ENCODE data around the gene GJB5. TPM values are rescaled to one million over a fixed set of nuclear protein-coding genes. Genes with fewer than 3 reads are reported as not detected.

GJB5 gene
- total and polyA plus RNA-seq, 9 of the 15 experiments (the other 6 are each of a cell fraction or from before 2014, with no cell fraction given) = 0.04 TPM; not detected in 8

- no peak overlapping the region for H3K4me3 ChIP-seq
- no peaks in the 10 kb centered on the region for H3K79me2 ChIP-seq (ENCODE audit: control insufficient read depth, insufficient read depth, low read length)
- H3K9me3 ChIP-seq (replicated peaks; ENCODE audit: control insufficient read depth, insufficient read depth, low read depth, low read length) = no peaks in the 10 kb centered on the region
- FAIRE-seq = no peak
- no TSS peak for BruUV-seq (replicated peaks)
- H3K9ac ChIP-seq (ENCODE audit: insufficient read depth in 1 of 2, low read depth in 2 of 2, low read length in 2 of 2) = no peak overlapping the region
- no peak for DNase-seq (ENCODE audit: extremely low read depth in 1 of 4, low spot score in 3 of 4)
- no peaks in the 10 kb centered on the region; a peak in 1 of 5 replicates for H3K27me3 ChIP-seq (ENCODE audit: control insufficient read depth in 2 of 2, insufficient read depth in 2 of 2, low read length in 2 of 2)
- in situ Hi-C loops (cut with MboI) = no loop called here
- no peaks in the 10 kb centered on the region for H3K36me3 ChIP-seq (ENCODE audit: control insufficient read depth, insufficient read depth, low read length)
- 0% methylated on average over 4 of the region's 4 CpGs for WGBS (ENCODE audit: insufficient coverage, low coverage, missing lambda C conversion rate)
- H3K4me2 ChIP-seq (ENCODE audit: insufficient read depth, low read length) = no peak overlapping the region
- no peak for ATAC-seq
- ChIA-PET POLR2A (interaction anchor here (0.6 to 1.1 kb wide), 3 partner anchors 9 to 22 kb away, joined by 3 to 5 read pairs (median 3); no protein-coding TSS in a partner anchor), CTCF (ENCODE audit: low intra/inter-chr PET ratio) (no interaction called here)
- H3K4me1 ChIP-seq (replicated peaks in 1 of 2; ENCODE audit: control insufficient read depth in 2 of 2, insufficient read depth in 2 of 2, low read length in 2 of 2) = no peaks in the 10 kb centered on the region
- H4K20me1 ChIP-seq (replicated peaks; ENCODE audit: control insufficient read depth, insufficient read depth, low read length) = no peaks in the 10 kb centered on the region
- no peaks in the 10 kb centered on the region for H3K9me1 ChIP-seq (ENCODE audit: control insufficient read depth, insufficient read depth, low read length)
- no peak overlapping the region for H3K27ac ChIP-seq (ENCODE audit: extremely low read depth, low read depth, low read length)
- TF ChIP-seq JUND (IDR thresholded peaks at IDR 0.05; ENCODE audit: borderline replicate concordance, low read depth, low read length) = no peak
- no peak for TF ChIP-seq JUND (tag; IDR thresholded peaks at IDR 0.05; ENCODE audit: borderline replicate concordance, low read depth, low read length)
- no peak for TF ChIP-seq ETV1 (tag; conservative IDR thresholded peaks at IDR 0.05; ENCODE audit: low read depth)
- no peak for TF ChIP-seq ZNF830 (CRISPR knock-in tag; IDR thresholded peaks at IDR 0.05)
- no peak for TF ChIP-seq NCOA6 (IDR thresholded peaks at IDR 0.05)
- TF ChIP-seq, protein P1, sequence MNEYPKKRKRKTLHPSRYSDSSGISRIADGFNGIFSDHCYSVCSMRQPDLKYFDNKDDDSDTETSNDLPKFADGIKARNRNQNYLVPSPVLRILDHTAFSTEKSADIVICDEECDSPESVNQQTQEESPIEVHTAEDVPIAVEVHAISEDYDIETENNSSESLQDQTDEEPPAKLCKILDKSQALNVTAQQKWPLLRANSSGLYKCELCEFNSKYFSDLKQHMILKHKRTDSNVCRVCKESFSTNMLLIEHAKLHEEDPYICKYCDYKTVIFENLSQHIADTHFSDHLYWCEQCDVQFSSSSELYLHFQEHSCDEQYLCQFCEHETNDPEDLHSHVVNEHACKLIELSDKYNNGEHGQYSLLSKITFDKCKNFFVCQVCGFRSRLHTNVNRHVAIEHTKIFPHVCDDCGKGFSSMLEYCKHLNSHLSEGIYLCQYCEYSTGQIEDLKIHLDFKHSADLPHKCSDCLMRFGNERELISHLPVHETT (CRISPR knock-in tag; conservative IDR thresholded peaks at IDR 0.05 in 1 of 2, IDR thresholded peaks at IDR 0.05 in 1 of 2) = no peak
- TF ChIP-seq, protein P2, sequence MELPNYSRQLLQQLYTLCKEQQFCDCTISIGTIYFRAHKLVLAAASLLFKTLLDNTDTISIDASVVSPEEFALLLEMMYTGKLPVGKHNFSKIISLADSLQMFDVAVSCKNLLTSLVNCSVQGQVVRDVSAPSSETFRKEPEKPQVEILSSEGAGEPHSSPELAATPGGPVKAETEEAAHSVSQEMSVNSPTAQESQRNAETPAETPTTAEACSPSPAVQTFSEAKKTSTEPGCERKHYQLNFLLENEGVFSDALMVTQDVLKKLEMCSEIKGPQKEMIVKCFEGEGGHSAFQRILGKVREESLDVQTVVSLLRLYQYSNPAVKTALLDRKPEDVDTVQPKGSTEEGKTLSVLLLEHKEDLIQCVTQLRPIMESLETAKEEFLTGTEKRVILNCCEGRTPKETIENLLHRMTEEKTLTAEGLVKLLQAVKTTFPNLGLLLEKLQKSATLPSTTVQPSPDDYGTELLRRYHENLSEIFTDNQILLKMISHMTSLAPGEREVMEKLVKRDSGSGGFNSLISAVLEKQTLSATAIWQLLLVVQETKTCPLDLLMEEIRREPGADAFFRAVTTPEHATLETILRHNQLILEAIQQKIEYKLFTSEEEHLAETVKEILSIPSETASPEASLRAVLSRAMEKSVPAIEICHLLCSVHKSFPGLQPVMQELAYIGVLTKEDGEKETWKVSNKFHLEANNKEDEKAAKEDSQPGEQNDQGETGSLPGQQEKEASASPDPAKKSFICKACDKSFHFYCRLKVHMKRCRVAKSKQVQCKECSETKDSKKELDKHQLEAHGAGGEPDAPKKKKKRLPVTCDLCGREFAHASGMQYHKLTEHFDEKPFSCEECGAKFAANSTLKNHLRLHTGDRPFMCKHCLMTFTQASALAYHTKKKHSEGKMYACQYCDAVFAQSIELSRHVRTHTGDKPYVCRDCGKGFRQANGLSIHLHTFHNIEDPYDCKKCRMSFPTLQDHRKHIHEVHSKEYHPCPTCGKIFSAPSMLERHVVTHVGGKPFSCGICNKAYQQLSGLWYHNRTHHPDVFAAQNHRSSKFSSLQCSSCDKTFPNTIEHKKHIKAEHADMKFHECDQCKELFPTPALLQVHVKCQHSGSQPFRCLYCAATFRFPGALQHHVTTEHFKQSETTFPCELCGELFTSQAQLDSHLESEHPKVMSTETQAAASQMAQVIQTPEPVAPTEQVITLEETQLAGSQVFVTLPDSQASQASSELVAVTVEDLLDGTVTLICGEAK (IDR thresholded peaks at IDR 0.05) = no peak
- TF ChIP-seq, protein P2 (CRISPR knock-in tag; IDR thresholded peaks at IDR 0.05) = no peak
- no peak for TF ChIP-seq ZC3H4 (CRISPR knock-in tag; IDR thresholded peaks at IDR 0.05; ENCODE audit: borderline replicate concordance)
- no peak for TF ChIP-seq SUPT5H (IDR thresholded peaks at IDR 0.05)
- no peak for TF ChIP-seq BACH1 (tag; IDR thresholded peaks at IDR 0.05)
- TF ChIP-seq THRAP3 (IDR thresholded peaks at IDR 0.05; ENCODE audit: borderline replicate concordance) = no peak
- no peak for TF ChIP-seq PRPF4 (IDR thresholded peaks at IDR 0.05; ENCODE audit: insufficient read depth, low read depth, low read length, poor library complexity, severe bottlenecking)
- no peak overlapping the region for H2AFZ ChIP-seq (ENCODE audit: low read depth, low read length)
- intact Hi-C loops (cut with micrococcal nuclease) = no loop called here
Observed at GRCh38 chr1:34721241-34721640, 33.6 kb upstream of the GJB5 start.

All from K562 (cell line).